IPS DF 6.9 (cell line): Measurements from ENCODE around the gene MARVELD1.

Experiments used
- DNase-seq: peaks from one replicate; pipeline ENCODE4 v3.0.0-alpha.2; 2013; ENCODE audit warnings: low read depth, low spot score
- H3K27ac ChIP-seq: one replicate; pipeline ENCODE4 v1.5.1; 2013; ENCODE audit warnings: low read length, control low read depth
- H3K27me3 ChIP-seq: 2 replicates; pipeline ENCODE4 v1.6.1; 2013; ENCODE audit warnings: mild to moderate bottlenecking, low read length; ENCODE audit not compliant: control insufficient read depth, insufficient read depth
- H3K36me3 ChIP-seq: 2 replicates; pipeline ENCODE4 v1.6.1; 2013; ENCODE audit warnings: low read length; ENCODE audit not compliant: control insufficient read depth, insufficient read depth
- H3K4me1 ChIP-seq: 2 replicates; pipeline ENCODE4 v1.6.1; 2013; ENCODE audit warnings: low read length; ENCODE audit not compliant: control insufficient read depth, insufficient read depth
- H3K4me3 ChIP-seq: 2 replicates; pipeline ENCODE4 v1.5.1; 2013; ENCODE audit warnings: mild to moderate bottlenecking, low read length
- H3K9me3 ChIP-seq: 2 replicates; pipeline ENCODE4 v1.6.1; 2013; ENCODE audit warnings: low read length, inconsistent platforms; ENCODE audit not compliant: control insufficient read depth, insufficient read depth
- whole genome bisulfite sequencing: extraction: QIAGEN DNeasy Blood & Tissue Kit; methylation state at CpG from one replicate; pipeline ENCODE4 v1.1.7; 2013; ENCODE audit warnings: mixed read lengths, missing lambda C conversion rate; ENCODE audit not compliant: insufficient read length, insufficient coverage; 5-methylcytosine and 5-hydroxymethylcytosine counted together

MARVELD1 gene

GRCh38 chr10:97766106-97766810 is 52.7 kb downstream of the MARVELD1 start:
- no CpG with 5 or more reads among the region's 13 CpGs for whole genome bisulfite sequencing
- no peak overlapping the region for H3K27ac ChIP-seq
- H3K36me3 ChIP-seq, result no peaks in the 10 kb centered on the region
- no peak for DNase-seq
- no peak overlapping the region for H3K4me3 ChIP-seq
- H3K27me3 ChIP-seq, result peaks cover 15% of the 10 kb centered on the region
- peaks cover 11% of the 10 kb centered on the region for H3K4me1 ChIP-seq
- H3K9me3 ChIP-seq, result no peaks in the 10 kb centered on the region

GRCh38 chr10:97766996-97767924 is 53.7 kb downstream of the MARVELD1 start:
- Histone ChIP-seq H3K9me3 (no peaks in the 10 kb centered on the region), H3K4me3 (no peak overlapping the region), H3K27me3 (peaks cover 18% of the 10 kb centered on the region), H3K27ac (no peak overlapping the region), H3K36me3 (no peaks in the 10 kb centered on the region; the same call in 1 of the 2 replicates), H3K4me1 (peaks cover 11% of the 10 kb centered on the region)
- no CpG with 5 or more reads among the region's 22 CpGs for WGBS
- DNase-seq, result no peak
